LoVo (cell line): Measurements from ENCODE around the gene GULP1.

ENCODE experiments used
- DNase-seq: peaks from one replicate; pipeline ENCODE4 v3.0.0-alpha.2; 2016; ENCODE audit warnings: low spot score

GULP1 gene

GRCh38 chr2:188473306-188473705, 181.6 kb downstream of the GULP1 start:
- DNase-seq, result no peak

GRCh38 chr2:188474316-188474715, 182.6 kb downstream of the GULP1 start:
- no peak for DNase-seq

- no peak for DNase-seq
Observed at GRCh38 chr2:188475945-188476344, 184.3 kb downstream of the GULP1 start.

DNA sequence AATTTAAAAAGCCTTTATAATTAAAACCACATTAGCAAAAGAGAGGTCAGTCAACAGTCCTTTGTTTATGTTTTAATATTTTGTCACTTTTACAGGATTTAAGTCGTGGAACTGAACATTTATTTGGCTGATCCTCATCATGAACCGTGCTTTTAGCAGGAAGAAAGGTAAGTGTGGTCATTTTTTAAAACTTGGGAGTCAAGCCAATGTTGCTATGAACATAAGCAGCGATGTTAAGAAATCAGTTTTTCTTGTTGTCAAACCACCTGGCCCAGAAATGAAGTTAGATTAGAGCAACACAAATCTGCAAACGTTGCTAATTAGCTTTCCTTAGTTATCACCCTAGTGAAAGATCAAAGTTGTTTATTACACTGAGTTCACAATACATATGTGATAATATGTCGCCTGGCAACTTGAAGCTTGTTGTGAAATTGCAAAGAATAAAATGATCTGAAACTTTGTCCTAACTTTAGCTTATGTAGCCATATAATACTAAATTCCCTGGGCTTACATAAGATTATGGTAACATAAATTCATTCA, 186.0 kb downstream of the GULP1 start:
- DNase-seq, result no peak

- no peak for DNase-seq
Observed at GRCh38 chr2:188478724-188479123, 187.1 kb downstream of the GULP1 start.

- DNase-seq, result no peak
Observed at GRCh38 chr2:188481474-188481873, 189.8 kb downstream of the GULP1 start.

- DNase-seq, result no peak
Observed at GRCh38 chr2:188485496-188485895, 193.8 kb downstream of the GULP1 start.

DNA sequence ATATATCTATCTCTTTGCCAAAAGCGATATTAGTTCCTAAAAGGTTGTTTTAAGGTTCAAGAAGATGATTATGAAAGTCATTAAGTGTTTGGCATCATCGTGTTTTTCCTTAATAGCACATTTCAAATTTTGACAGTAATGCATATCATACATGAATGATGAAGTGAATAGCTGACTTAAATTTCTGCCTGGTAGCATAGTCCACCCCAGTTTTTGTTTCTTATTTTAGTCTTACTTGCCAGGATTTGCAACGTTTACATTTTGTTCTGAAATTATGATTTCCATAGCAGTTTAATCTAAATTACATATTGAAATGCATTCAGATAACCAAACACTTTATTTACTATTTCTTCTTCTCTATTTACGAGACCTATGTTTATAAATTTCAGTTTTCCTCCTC, 201.1 kb downstream of the GULP1 start:
- DNase-seq, result no peak

DNA sequence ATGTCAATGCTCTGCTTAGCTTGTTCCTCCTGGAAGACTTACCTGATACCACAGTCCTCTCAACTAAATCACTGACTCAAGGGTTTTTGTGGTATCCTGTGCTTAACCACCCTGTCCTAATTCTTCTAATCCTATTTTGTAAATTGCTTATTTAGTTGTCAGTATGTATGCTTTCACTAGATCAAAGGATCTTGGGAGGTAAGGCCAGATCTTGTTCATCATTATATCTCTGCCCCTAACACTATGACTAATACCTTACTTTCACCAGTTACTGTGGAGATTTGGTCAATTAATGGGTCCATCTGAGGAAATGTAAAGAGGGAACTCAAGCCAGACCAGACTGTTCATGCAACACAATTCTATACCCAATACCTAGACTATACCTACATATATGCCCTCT, 203.2 kb downstream of the GULP1 start:
- no peak for DNase-seq

DNA sequence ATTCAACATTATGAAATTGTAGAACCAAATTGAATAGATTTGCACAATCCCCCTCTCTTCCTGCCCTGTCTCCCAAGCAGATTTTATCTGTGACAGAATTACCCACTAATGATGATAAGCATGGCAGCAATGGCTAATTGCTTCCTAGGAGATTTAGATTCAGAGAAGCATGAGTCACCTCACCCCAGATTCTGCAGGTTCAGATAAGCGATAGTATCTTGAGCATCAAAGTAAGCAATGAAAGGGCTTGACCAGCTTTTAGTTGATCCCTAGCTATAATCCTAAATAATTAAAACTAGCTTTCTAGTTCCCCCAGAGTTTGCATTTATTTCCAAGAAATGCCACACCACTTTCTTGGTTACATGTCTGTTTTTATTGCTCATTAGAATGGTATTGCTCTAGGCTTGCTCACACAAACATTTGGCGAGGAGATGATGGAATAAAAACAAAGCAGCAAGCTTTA, 204.3 kb downstream of the GULP1 start:
- DNase-seq, result no peak

DNA sequence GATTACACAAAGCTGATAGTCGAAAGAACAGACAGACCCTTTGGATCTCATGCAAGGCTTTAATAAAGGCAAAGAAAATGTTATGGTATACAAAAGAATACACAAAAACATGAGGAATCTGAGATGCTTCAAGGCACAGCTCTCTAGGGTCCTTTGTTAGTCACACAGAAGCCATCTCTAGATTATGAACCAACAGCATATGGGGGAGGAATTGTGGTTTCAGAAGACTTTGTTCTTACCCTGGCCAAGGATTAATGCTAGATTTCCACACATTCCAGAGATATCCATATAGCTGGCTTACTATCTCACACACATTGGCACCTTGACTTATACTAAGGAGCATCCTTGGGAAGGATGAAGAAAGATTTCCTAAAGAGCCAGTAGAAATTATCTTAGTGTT, 206.1 kb downstream of the GULP1 start:
- DNase-seq, result no peak

GRCh38 chr2:188503975-188504374, 212.3 kb downstream of the GULP1 start:
- DNase-seq, result no peak

- DNase-seq, result no peak
Observed at GRCh38 chr2:188506843-188507242, 215.2 kb downstream of the GULP1 start.

DNA sequence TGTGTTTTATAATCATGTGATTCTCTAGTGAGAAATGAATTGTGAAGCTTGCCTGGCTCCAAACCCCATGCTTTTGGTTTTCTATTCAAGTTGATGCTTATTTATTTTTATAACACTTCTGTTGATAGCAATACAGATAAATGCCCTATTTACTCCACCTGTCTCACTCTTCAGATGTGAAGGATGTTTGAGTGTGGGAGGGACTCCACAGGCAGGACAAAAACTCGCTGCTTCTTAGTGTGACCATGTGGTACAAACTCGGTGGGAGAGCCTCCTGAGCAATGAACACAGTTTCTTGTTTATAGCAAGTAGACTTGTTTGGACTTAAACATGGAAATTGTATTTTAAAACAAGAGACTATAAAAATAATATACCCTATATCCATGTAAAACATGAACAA, 219.7 kb downstream of the GULP1 start:
- no peak for DNase-seq

DNA sequence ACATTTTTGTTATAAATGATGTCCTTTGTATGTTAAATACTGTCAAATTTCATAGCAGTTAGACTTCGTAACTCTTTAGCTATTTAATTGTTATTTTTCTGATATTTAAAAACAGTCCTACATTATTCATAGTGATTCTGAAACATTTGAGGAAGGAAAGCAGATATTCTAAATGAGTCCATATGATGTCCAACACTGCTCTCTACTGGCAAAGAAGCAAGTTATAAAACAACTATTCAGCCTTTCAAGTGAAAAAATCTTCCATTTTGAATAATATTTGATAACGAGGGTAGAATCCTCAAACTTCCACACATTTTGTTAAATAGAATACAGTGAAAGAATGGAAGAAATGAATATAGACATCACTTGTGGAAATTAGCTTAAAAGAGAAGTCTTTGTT, 220.8 kb downstream of the GULP1 start:
- peak; percentile 59 for DNase-seq

GRCh38 chr2:188515918-188516317, 224.2 kb downstream of the GULP1 start:
- DNase-seq, result no peak

- no peak for DNase-seq
Observed at GRCh38 chr2:188517549-188518215, 226.0 kb downstream of the GULP1 start.

DNA sequence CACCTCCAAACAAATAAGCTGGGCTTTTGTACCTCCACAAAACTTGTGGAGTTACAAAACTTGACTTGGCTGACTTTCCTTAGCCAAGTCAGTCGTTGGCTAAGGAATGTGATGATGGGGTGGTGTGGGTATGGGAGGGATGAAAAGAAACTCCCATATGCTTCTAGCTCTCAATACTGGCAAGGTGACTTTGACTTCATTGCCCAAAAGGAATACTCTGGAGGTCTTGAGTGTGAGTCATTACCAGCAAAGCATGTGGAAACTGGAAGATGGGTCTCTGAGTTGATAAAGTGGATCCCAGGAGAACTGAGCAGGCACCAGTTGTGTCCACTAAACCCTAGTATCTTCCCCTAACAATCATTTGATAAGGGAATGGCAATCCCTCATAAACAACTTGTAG, 226.7 kb downstream of the GULP1 start:
- DNase-seq, result no peak

DNA sequence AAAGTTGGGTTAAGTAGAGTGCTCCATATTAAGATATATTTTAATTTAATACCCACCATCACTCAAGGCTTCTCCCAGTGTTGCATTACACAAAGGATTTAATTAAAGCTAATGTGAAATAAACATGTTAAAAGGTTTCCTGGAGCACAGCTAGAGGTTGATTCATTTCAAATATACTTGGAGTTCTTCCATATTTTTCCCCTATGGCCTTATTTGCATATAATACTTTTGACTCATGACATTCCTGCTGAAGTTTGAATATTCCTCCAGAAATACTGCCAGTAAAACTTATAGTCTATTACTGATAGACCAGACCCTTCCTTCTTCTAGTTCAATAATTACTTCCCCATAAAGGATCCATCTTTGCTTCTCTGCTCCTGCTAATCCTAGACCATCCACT, 227.5 kb downstream of the GULP1 start:
- no peak for DNase-seq

GRCh38 chr2:188522517-188522916, 230.8 kb downstream of the GULP1 start:
- DNase-seq, result no peak

GRCh38 chr2:188523919-188524318, 232.2 kb downstream of the GULP1 start:
- DNase-seq, result no peak

DNA sequence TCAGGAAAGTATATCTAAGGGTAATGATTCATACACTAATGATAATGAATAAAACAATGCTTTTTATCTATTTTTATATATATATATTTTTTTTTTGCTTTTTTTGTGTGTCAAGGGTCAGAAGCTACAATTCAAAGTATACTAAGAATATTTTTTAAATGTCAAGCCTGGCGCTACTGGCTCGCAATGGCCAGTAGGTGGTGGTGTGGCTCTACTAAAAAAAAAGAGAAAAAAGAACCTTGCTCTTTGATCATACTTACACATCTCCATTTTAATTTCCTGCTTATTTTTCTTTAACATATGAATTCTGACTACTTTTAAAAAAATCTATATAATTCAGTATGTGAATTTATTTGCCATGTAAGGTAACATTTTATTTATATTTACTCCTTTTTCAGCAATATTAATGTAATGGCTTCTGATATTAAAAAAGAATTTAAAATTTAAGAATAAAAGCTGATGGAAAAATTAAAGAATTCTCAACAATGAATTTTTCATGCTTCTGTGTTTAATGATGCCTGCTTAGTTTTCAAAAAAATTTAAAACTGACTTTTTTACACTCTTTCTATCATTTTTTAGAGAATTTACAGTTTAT, 232.9 kb downstream of the GULP1 start:
- DNase-seq, result peak; percentile 46

DNA sequence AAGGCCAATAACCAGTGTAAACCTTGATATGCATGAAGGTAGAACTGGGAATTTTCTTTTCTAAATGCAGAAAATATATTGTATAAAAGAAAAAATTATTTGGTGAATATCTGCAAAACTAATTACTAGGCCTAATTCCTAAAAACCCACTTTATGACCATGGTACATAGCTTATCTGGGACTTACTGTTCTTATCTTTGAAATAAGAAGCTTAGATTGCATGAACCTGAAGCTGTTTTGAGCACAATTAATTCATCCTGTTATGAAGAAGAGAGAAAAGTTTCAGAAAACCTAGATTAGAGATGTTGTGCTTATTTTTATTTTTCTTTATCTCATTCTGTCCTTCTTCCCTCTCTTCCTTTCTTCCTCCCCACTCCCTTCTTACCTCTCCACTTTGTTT, 235.0 kb downstream of the GULP1 start:
- no peak for DNase-seq

DNA sequence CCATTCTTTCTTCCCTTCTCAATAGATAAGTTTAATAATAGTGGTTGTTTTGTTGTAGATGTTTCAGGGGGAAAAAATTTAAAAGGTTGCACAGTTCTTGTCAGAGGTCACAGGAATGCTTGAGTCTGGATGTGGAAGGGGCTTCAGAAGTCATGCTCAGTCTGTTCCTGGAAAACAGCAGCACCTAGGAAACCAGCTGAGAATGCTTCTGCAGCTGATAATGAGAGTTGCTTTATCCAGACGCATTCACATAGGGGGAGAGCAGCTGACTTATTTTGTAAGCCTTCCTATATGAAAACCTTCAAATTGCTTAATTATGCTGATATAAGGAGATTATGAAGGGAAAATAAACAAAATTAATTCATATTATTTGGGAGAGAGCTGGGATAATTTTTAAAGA, 235.5 kb downstream of the GULP1 start:
- no peak for DNase-seq
